B cell (primary cell): Measurements from ENCODE around the gene CCNK. TPM values are rescaled to one million over a fixed set of nuclear protein-coding genes. Genes with fewer than 3 reads are reported as not detected.

ENCODE experiments used
- ATAC-seq: fragments of 200-7000 bp; cut with Tn5 transposase; one replicate; pipeline ENCODE4 v1.10.0; 2021; ENCODE audit warnings: low read depth, mild to moderate bottlenecking, moderate number of reproducible peaks, moderate library complexity
- CTCF ChIA-PET: fragments of 350-600 bp; sonication (Branson Sonifier 250); formaldehyde crosslinking; loops from one replicate; lab custom pipeline; 2021; ENCODE audit warnings: antibody characterized with exemption, inconsistent platforms; lab: Charles Lee
- POLR2A ChIA-PET: fragments of 350-600 bp; sonication (Branson Sonifier 250); formaldehyde crosslinking; loops from one replicate; lab custom pipeline; 2021; ENCODE audit warnings: antibody characterized with exemption; lab: Charles Lee
- DNase-seq: peaks from one replicate; pipeline ENCODE4 v3.0.0; 2013
- H2AFZ ChIP-seq: 2 replicates; pipeline ENCODE4 v1.6.1; 2012; ENCODE audit warnings: mild to moderate bottlenecking, low read depth, low read length; ENCODE audit not compliant: insufficient read depth, poor library complexity, severe bottlenecking
- H3K27ac ChIP-seq, 2 donors: 1 replicate in 1 of 2; 2 replicates in 1 of 2; pipeline ENCODE4 v1.5.1; 2012 to 2013; ENCODE audit warnings: low read length in 2 of 2, mild to moderate bottlenecking in 2 of 2, moderate library complexity in 1 of 2
- H3K27me3 ChIP-seq, 4 experiments: fragments of 200-600 bp in 1 of 4; sonication (generic) in 1 of 4; replicated peaks in 1 of 4; 1 replicate in 2 of 4; 2 replicates in 2 of 4; pipeline versions ENCODE4 v1.6.1 to v1.7.0; 2013 to 2016; ENCODE audit warnings: low read length in 3 of 4, mild to moderate bottlenecking in 2 of 4, mixed read lengths in 1 of 4, moderate library complexity in 1 of 4; ENCODE audit not compliant: insufficient read depth in 4 of 4, control insufficient read depth in 3 of 4; ENCODE audit errors: control extremely low read depth in 1 of 4
- H3K36me3 ChIP-seq, 2 experiments: replicated peaks in 1 of 2; 1 replicate in 1 of 2; 2 replicates in 1 of 2; pipeline versions ENCODE4 v1.6.1 to v1.7.1; 2013; ENCODE audit warnings: low read length in 1 of 2; ENCODE audit not compliant: insufficient read depth in 2 of 2, control insufficient read depth in 1 of 2; ENCODE audit errors: control extremely low read depth in 1 of 2, extremely low read depth in 1 of 2
- H3K4me1 ChIP-seq, 2 donors: fragments of 200-600 bp in 1 of 2; sonication (generic) in 1 of 2; 1 replicate in 1 of 2; 2 replicates in 1 of 2; pipeline versions ENCODE4 v1.5.1 to v1.6.1; 2013 to 2017; ENCODE audit warnings: low read length in 2 of 2; ENCODE audit not compliant: control insufficient read depth in 2 of 2, insufficient read depth in 2 of 2
- H3K4me2 ChIP-seq: replicated peaks from 2 replicates; pipeline ENCODE3; 2012; ENCODE audit warnings: mild to moderate bottlenecking, low read depth, low read length; ENCODE audit not compliant: poor library complexity, severe bottlenecking
- H3K4me3 ChIP-seq, 5 experiments: fragments of 200-600 bp in 1 of 5; sonication (generic) in 1 of 5; 1 replicate in 3 of 5; 2 replicates in 2 of 5; pipeline versions ENCODE4 v1.5.1 to v1.7.0; 2011 to 2016; ENCODE audit warnings: low read length in 4 of 5, mild to moderate bottlenecking in 4 of 5, low read depth in 2 of 5, control low read depth in 1 of 5, moderate library complexity in 1 of 5; ENCODE audit not compliant: insufficient read depth in 1 of 5; ENCODE audit errors: control extremely low read depth in 1 of 5, extremely low read depth in 1 of 5
- H3K79me2 ChIP-seq: fragments of 200-600 bp; sonication (generic); one replicate; pipeline ENCODE4 v1.6.0; 2016; ENCODE audit warnings: low read length; ENCODE audit not compliant: control insufficient read depth, insufficient read depth
- H3K9ac ChIP-seq: fragments of 200-600 bp; sonication (generic); 2 replicates; pipeline ENCODE4 v1.6.1; 2017; ENCODE audit warnings: mild to moderate bottlenecking, low read length, moderate library complexity
- H3K9me3 ChIP-seq, 3 donors: one replicate each; pipeline versions ENCODE4 v1.6.1 to v1.7.1; 2013; ENCODE audit warnings: low read length in 2 of 3; ENCODE audit not compliant: control insufficient read depth in 2 of 3, insufficient read depth in 1 of 3; ENCODE audit errors: control extremely low read depth in 1 of 3
- H4K20me1 ChIP-seq: 2 replicates; pipeline ENCODE4 v1.6.0; 2012; ENCODE audit warnings: mild to moderate bottlenecking, low read length; ENCODE audit not compliant: insufficient read depth, control insufficient read depth, poor library complexity, severe bottlenecking
- H3K27ac Mint-ChIP-seq: one replicate; pipeline ENCODE4 v1.8.0; 2021; ENCODE audit warnings: mixed read lengths
- H3K27me3 Mint-ChIP-seq: one replicate; pipeline ENCODE4 v1.8.0; 2021; ENCODE audit warnings: mixed read lengths
- H3K4me1 Mint-ChIP-seq: one replicate; pipeline ENCODE4 v1.8.0; 2021; ENCODE audit warnings: mixed read lengths
- H3K4me3 Mint-ChIP-seq: one replicate; pipeline ENCODE4 v1.8.0; 2021; ENCODE audit warnings: mixed read lengths
- H3K9me3 Mint-ChIP-seq: one replicate; pipeline ENCODE4 v1.8.0; 2022; ENCODE audit warnings: mixed read lengths; ENCODE audit not compliant: insufficient read depth
- CTCF ChIP-seq: fragments of 200-600 bp; IDR thresholded peaks from one replicate; pipeline ENCODE4 v1.8.0; 2022; ENCODE audit warnings: antibody characterized with exemption, mild to moderate bottlenecking
- EZH2 ChIP-seq: IDR thresholded peaks from 2 replicates; pipeline ENCODE4 v1.6.1; 2012; ENCODE audit warnings: borderline replicate concordance, low read depth, mild to moderate bottlenecking, moderate library complexity, low read length; ENCODE audit not compliant: insufficient read depth, poor library complexity, severe bottlenecking
- WGBS: methylation state at CpG from one replicate; pipeline ENCODE4 v1.1.5; 2013; ENCODE audit warnings: missing lambda C conversion rate; ENCODE audit not compliant: insufficient coverage; 5-methylcytosine and 5-hydroxymethylcytosine counted together
- intact Hi-C: fragments of 100-400 bp; cut with micrococcal nuclease; formaldehyde crosslinking; loops from one replicate; pipeline ENCODE4 v1.10.0; 2022
- polyA plus RNA-seq: library from polyadenylated mRNA; depleted of rRNA; stranded (reverse); fragments of >200 nt; gene quantifications from 2 replicates; pipeline ENCODE4 v1.2.3, GENCODE V29; 2012
- total RNA-seq, 2 donors: library from RNA; stranded (reverse); fragments of 120-200 nt in 1 of 2; gene quantifications; 1 replicate in 1 of 2; 2 replicates in 1 of 2; pipeline versions ENCODE4 v1.2.3 to v1.2.4, GENCODE V29; 2013 to 2022

The CCNK gene
- total and polyA plus RNA-seq, 2 donors (not counting 1 experiment from before 2014, with no cell fraction given): 17.5 to 82.0 TPM

DNA sequence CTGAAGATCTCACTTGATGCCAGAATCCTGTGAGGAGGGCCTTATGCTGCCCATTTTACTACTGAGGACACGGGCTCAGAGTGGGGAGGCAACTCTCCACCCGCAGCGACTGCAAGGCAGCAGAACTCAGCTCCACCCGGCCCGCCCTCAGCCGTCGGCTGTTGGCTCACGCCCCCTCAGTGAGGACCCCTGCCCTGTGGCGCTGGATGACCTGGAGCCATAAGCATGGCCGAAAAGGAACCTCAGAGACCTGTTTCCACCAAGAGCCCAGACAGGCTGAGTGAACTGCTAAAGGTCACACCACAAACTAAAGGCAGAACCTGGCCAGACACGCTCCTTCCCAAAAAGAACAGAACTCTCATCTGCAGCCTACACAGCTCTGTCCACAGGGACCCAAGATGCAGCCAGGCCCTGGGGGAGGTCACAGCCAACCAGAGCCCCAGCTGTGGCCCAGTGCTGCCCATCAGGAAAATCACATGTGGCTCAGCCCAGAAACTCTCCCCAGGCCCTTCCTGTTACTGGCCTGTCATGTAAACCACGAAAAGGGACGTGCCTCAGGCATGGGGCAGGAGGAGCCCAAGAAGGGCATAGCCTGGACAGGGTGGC lies 32.8 kb downstream of the CCNK start:
- ATAC-seq: no peak
- 91% methylated on average over 10 of the region's 13 CpGs for WGBS
- no peaks in the 10 kb centered on the region for H3K4me1 ChIP-seq
- intact Hi-C loops: no loop called here
- H3K27me3 ChIP-seq: no peaks in the 10 kb centered on the region
- no peak overlapping the region for H3K9ac ChIP-seq
- Mint-ChIP-seq H3K4me1 (no peaks in the 10 kb centered on the region), H3K9me3 (no peaks in the 10 kb centered on the region), H3K4me3 (no peak overlapping the region), H3K27me3 (no peaks in the 10 kb centered on the region), H3K27ac (no peak overlapping the region)
- DNase-seq: no peak
- H3K79me2 ChIP-seq: no peaks in the 10 kb centered on the region
- H3K27ac ChIP-seq: no peak overlapping the region
- TF ChIP-seq CTCF (no peak), EZH2 (no peak)
- ChIA-PET POLR2A (no interaction called here), CTCF (no interaction called here)
- H3K9me3 ChIP-seq: no peaks in the 10 kb centered on the region
- H2AFZ ChIP-seq: no peak overlapping the region
- no peak overlapping the region for H3K4me3 ChIP-seq
- H3K4me2 ChIP-seq: no peak overlapping the region
- peaks cover under 1 to 18% of the 10 kb centered on the region in 2 experiments for H3K36me3 ChIP-seq
- H4K20me1 ChIP-seq: no peaks in the 10 kb centered on the region

GRCh38 chr14:99514552-99515300 lies 33.5 kb downstream of the CCNK start:
- ChIA-PET CTCF (no interaction called here), POLR2A (no interaction called here)
- Histone ChIP-seq H3K79me2 (no peaks in the 10 kb centered on the region), H2AFZ (no peak overlapping the region), H4K20me1 (no peaks in the 10 kb centered on the region), H3K36me3 (peaks cover 0 to 11% of the 10 kb centered on the region in 2 experiments), H3K4me2 (no peak overlapping the region), H3K27ac (no peak overlapping the region), H3K9ac (no peak overlapping the region), H3K4me1 (no peaks in the 10 kb centered on the region), H3K27me3 (no peaks in the 10 kb centered on the region), H3K9me3 (no peaks in the 10 kb centered on the region), H3K4me3 (no peak overlapping the region)
- no peak for TF ChIP-seq EZH2
- TF ChIP-seq CTCF: no peak
- 93% methylated on average over 19 of the region's 20 CpGs for WGBS
- H3K27me3 Mint-ChIP-seq: no peaks in the 10 kb centered on the region
- H3K9me3 Mint-ChIP-seq: no peaks in the 10 kb centered on the region
- H3K4me3 Mint-ChIP-seq: no peak overlapping the region
- no peak overlapping the region for H3K27ac Mint-ChIP-seq
- no peaks in the 10 kb centered on the region for H3K4me1 Mint-ChIP-seq
- DNase-seq: no peak
- ATAC-seq: no peak
- intact Hi-C loops: no loop called here
